Measurements from ENCODE around the gene SLAMF7.
"Not testable (repeated sequence)": the region's sequence is repeated elsewhere in the genome, so short reads cannot be mapped to it uniquely, and the experiment has no call there.

The SLAMF7 gene

DNA sequence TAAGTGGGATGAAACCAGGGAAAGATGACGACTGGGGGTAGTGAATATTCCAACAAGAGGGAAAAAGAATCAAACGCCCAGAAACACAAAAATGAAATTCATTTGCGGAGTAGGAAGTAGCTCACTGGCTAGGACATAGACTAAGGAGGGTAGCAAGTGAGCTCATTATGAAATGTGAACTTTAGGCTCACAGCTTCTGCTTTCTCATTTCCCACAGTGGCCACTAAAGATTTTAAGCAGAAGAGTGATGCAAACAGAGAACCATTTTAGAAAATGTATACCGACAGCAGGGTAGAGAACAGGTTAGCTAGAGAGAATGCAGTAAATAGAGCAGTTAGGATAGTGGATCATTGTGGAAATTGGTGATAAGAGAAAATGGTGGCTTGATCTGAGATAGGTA lies 30.9 kb upstream of the SLAMF7 start:
- no peak for TF ChIP-seq ZFX (IDR thresholded peaks at IDR 0.05; ENCODE audit: borderline replicate concordance)
- TF ChIP-seq, protein P1, sequence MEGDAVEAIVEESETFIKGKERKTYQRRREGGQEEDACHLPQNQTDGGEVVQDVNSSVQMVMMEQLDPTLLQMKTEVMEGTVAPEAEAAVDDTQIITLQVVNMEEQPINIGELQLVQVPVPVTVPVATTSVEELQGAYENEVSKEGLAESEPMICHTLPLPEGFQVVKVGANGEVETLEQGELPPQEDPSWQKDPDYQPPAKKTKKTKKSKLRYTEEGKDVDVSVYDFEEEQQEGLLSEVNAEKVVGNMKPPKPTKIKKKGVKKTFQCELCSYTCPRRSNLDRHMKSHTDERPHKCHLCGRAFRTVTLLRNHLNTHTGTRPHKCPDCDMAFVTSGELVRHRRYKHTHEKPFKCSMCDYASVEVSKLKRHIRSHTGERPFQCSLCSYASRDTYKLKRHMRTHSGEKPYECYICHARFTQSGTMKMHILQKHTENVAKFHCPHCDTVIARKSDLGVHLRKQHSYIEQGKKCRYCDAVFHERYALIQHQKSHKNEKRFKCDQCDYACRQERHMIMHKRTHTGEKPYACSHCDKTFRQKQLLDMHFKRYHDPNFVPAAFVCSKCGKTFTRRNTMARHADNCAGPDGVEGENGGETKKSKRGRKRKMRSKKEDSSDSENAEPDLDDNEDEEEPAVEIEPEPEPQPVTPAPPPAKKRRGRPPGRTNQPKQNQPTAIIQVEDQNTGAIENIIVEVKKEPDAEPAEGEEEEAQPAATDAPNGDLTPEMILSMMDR (IDR thresholded peaks at IDR 0.05): no peak
- no peak overlapping the region for H3K27ac ChIP-seq

DNA sequence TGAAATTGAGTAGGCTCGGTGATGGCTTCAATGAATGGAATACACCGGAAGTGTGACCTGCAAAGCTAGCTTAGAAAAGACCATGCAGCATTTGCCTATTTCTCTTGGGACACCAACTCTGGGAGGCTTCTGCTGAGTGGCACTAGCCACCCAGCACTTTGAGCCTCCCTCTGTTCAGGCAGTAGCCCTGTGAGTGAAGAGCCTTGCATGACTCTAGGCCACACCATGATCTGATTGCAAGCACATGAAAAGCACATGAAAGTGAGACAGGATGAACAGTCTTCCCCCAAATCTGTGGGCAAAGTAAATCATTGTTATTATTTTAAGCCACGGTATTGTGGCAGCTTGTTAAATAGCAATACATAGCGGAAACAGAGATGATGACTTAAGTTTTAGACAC lies 30.2 kb upstream of the SLAMF7 start:
- H3K27ac ChIP-seq: no peak overlapping the region
- TF ChIP-seq, protein P1 (IDR thresholded peaks at IDR 0.05): no peak
- TF ChIP-seq ZFX (IDR thresholded peaks at IDR 0.05; ENCODE audit: borderline replicate concordance): no peak

DNA sequence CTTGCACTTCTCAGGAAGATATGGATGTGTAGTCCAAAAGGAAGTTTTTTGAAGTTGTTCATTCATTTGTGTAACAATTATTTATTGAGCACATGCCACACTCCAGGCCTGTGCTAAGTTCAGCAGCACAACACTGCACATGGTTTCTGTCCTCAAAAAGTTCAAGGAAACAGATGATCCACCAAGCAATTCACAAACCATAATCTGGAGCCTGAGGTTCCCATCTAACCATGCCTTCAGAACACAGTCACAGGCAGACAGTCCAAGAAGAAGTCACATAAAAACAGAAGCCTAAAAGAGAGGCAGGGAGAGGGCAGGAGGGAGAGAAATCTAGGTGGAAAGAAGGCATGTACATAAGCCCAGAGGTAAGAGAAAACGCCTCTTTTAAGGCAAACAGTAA lies 29.3 kb upstream of the SLAMF7 start:
- TF ChIP-seq, protein P1 (IDR thresholded peaks at IDR 0.05): no peak
- TF ChIP-seq ZFX (IDR thresholded peaks at IDR 0.05; ENCODE audit: borderline replicate concordance): no peak
- H3K27ac ChIP-seq: no peak overlapping the region

DNA sequence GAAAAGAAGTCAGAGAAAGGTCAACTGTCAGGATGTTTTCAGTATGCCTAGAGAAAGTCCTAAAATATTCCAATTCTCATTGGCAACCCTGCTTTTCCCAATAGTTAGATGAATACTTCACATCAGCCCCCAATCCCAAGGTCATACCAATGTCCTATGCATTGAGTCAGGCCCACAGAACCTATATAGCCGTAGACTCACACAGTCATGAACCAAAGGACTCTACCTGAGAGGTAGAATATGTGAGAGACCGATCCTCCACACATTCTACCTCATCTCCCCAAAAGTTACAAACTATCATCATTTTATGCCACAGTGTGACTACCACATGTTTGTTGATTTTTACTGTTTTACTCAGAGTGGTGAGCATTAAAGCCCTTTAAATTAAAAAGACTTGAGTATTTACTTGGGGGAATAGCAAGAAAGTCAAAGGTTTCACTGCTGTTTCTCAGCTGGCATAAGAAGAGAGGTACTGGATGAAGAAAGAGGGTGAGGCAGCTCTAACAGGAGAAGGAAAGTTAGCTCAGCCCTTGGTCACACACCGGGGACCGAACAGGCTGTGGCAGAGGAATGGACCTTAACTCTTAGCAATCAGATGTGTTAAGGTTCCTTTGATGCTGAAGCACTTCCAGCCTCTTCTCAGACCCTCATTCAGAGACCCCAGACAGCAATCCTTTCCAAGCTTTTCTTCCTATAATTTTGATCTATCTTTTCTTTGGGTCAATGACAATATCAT lies 28.4 kb upstream of the SLAMF7 start:
- no peak for TF ChIP-seq ZFX (IDR thresholded peaks at IDR 0.05; ENCODE audit: borderline replicate concordance)
- no peak overlapping the region for H3K27ac ChIP-seq

DNA sequence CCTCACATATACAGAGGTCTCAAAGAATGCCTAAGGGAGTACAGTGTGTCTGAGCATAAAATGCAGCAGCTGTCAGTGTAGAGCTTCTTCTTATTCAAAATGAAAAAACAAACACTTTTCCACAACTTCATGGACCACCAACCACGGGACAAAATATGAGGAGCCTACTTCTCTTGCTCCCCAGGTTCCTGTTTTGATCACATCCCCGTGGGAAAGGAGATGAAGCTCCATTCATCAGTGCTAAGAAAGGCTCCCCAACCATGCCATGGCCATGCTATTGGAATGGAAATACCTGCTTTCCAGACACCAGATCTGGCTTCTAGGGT lies 27.8 kb upstream of the SLAMF7 start:
- H3K27ac ChIP-seq: no peak overlapping the region
- TF ChIP-seq ZFX (IDR thresholded peaks at IDR 0.05; ENCODE audit: borderline replicate concordance): no peak
- TF ChIP-seq, protein P1 (IDR thresholded peaks at IDR 0.05): no peak

DNA sequence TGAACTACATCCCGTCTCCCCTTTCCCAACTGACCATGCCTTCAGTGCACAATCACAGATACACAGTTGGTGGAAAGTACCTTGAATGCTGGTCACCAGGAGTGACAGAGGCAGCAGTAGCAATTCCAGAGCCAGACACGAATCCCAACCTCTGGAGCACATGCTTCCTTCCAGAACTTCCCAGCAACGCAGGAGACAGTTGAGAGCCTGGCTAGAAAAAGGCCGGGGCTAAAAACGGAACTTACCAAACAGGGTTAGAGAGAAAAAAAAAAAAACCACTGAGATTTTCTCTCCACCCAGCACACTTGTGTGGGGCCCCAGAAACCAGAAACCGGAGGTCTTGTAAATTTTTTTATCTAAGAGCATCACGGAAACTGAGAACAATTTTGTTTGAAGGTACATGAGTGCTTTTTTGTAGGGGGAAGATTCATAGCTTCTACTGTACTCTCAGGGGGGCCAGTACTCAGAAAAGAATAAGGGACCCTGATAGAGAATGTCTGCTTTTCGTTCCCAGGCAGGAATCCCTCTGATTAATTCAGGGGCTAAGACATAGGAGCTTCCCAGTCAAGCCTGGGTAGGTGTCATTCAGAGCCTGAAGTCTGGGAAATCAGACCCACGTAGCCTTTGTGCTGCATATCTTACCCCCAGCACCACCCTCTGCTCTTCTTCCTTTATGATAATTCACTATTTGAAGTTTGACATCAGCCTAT lies 27.3 kb upstream of the SLAMF7 start, which contains the start of gene CD48:
TSS of gene CD48 (minus strand) at position 221 of the 710 bp plus-strand sequence. CDS start at position 162, 59 bp downstream.
- no peak for TF ChIP-seq ZFX (IDR thresholded peaks at IDR 0.05; ENCODE audit: borderline replicate concordance)
- TF ChIP-seq, protein P1 (IDR thresholded peaks at IDR 0.05): no peak

DNA sequence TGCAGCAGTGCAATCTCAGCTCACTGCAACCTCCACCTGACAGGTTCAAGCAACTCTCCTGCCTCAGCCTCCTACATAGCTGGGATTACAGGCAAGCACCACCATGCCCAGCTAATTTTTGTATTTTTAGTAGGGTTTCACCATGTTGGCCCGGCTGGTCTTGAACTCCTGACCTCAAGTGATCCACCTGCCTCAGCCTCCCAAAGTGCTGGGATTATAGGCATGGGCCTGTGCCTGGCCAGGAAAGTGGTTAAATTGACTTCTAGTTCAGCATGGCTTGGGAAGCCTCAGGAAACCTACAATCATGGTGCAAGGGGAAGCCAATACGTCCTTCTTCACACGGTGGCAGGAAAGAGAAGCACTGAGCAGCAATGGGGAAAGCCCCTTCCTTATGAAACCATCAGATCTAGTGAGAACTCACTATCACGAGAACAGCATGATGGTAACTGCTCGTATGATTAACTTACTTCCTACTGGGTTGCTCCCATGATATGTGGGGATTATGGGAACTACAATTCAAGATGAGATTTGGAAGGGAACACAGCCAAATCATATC lies 26.4 kb upstream of the SLAMF7 start:
- H3K27ac ChIP-seq: not testable (repeated sequence)

More for the DNA sequence above, 27.3 kb upstream of the SLAMF7 start, which contains the start of gene CD48:
- no peak within 1 kb of the TSS for H3K27ac ChIP-seq

DNA sequence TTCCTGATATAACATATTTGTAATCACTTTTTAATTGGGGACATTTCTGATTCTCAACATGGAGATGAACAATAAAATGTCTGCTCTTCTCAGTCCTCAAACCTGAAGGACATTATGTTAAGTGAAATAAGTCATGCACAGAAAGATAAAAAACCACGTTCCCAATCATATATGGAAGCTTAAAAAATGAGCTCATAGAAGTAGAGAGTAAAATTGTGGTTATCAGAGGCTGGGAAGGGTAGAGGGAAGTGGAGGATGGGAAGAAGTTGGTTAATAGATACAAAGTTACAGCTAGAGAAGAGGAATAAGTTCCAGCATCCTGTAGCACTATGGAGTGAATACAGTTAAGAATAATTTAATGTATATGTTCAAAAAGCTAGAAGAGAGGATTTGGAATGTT lies 25.9 kb upstream of the SLAMF7 start:
- H3K27ac ChIP-seq: no peak overlapping the region
- TF ChIP-seq, protein P1 (IDR thresholded peaks at IDR 0.05): no peak
- TF ChIP-seq ZFX (IDR thresholded peaks at IDR 0.05; ENCODE audit: borderline replicate concordance): no peak

DNA sequence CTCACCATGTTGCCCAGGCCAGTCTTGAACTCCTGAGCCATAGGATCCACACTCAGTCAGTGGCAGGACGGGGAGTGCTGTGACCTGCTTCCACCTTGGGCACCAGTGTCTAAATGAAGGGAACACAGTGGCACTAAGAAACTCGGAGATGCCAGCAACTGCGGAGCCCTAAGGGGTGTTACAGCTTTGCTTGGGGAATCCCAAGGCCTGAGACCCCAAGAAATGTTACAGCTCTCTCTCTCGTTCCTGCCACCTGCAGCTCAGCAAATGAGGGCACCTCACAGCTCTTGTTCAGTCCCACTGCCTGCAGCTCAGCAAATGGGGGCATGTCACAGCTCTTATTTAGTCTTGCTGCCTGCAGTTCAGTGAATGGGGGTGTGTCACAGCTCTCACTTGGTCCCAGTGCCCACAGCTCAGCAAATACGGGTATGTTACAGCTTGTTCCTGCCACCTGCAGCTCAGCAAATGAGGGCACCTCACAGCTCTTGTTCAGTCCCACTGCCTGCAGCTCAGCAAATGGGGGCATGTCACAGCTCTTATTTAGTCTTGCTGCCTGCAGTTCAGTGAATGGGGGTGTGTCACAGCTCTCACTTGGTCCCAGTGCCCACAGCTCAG lies 24.9 kb upstream of the SLAMF7 start:
- not testable (repeated sequence) for H3K27ac ChIP-seq

Data from 22Rv1 (cell line).